Gastrocnemius medialis (tissue), 4 donors: ENCODE results near the gene PRODH.
"Not testable (repeated sequence)": the region's sequence is repeated elsewhere in the genome, so short reads cannot be mapped to it uniquely, and the experiment has no call there.

Experiments
- CTCF ChIP-seq, 5 experiments: fragments of 450-650 bp in 3 of 5; fragments of 200-600 bp in 2 of 5; sonication (generic) in 2 of 5; IDR thresholded peaks in 4 of 5; conservative IDR thresholded peaks in 1 of 5; 1 replicate in 4 of 5; 2 replicates in 1 of 5; pipeline ENCODE4 v1.5.1; 2016 to 2019; ENCODE audit warnings: antibody characterized with exemption in 5 of 5, mild to moderate bottlenecking in 3 of 5, moderate library complexity in 3 of 5
- POLR2A ChIP-seq, 2 donors: fragments of 450-650 bp; IDR thresholded peaks; one replicate each; pipeline ENCODE4 v1.6.1; 2017; ENCODE audit warnings: antibody characterized with exemption in 2 of 2, mild to moderate bottlenecking in 2 of 2, moderate library complexity in 2 of 2

GRCh38 chr22:18881260-18881659 is 54.8 kb downstream of the PRODH start:
- not testable (repeated sequence) for TF ChIP-seq CTCF (IDR thresholded peaks at IDR 0.05 in 4 of 5, conservative IDR thresholded peaks at IDR 0.05 in 1 of 5); POLR2A (IDR thresholded peaks at IDR 0.05)
